HS-27A (cell line): ENCODE data around the gene MTMR12.
A peak's percentile ranks its signal among the peaks of the same experiment; 100 is the strongest.
"Not testable (repeated sequence)": the region's sequence is repeated elsewhere in the genome, so short reads cannot be mapped to it uniquely, and the experiment has no call there.

Experiments used
- DNase-seq: peaks from one replicate; pipeline ENCODE4 v3.0.0-alpha.2; 2012; ENCODE audit warnings: low read depth, missing footprints

The MTMR12 gene

DNA sequence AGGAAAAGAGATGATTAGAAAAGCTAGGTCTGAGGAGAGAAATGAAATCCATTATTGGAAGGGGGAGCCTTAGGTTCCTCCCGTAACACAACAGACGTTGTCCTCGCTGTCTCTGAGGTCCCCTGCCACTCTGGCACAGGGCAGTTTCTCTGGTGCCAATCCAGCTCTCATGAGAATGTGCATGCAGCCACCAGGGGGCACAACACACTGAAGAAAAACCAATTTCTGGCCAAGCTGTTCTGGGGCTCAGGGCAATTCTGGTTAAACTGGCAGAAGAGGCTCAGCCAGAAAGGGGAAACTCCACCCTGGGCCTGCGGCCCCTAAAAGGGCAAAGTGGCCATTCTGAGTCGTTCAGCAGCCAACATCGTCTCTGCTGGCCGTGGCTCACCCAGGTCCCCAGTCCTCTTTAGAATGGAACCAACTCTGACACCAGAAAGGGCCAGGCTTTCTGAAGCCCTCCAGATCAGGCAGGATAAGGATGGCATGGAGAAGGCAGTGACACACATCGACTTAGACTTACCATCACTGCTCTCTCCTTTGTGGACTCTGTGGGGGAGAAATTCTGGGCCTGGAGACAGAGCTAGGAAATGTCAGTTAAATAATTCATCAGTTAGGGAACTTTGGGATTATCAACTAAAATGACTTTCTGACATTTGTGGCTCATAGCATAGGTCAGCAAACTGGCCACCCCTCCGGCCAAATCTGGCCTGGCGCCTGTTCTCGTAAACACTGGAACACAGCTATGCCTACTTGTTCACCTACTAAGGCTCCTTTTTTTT, 80.1 kb downstream of the MTMR12 start:
- DNase-seq: no peak

DNA sequence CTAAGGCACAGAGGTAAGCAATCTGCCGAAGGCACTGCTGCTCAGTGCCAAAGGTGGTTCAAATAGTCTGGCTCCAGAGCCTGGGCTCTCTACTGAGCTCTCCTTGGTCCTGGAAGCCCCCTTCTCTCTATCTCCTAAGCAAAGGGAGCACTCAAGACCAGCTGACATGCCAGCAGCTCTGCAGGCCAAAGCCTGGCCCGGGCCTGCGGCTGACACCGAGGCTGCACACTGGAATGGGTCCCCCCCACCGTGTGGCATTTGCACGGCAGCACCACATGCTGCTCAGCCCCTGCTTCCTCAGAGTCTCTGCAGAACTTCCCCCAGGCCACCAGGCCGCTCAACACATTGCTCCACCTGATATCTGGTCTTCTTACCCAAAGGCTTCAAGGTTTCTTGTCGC, 80.8 kb downstream of the MTMR12 start:
- DNase-seq: no peak

DNA sequence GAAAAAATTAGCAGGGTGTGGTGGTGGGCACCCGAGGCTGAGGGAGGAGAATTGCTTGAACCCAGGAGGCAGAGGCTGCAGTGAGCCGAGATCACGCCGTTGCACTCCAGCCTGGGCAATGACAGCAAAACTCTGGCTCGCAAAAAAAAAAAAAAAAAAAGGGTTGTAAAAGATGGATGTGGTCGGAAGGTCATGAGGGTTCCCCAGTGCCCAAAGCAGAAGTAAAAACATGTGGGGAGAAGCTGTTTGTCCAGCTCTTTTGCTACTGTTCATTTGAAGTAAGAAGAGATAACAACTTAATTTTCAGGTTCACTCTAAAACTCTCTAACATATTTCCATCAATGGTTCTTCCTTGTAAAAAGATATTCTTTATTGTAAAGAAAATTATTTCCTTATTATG, 81.5 kb downstream of the MTMR12 start:
- no peak for DNase-seq

DNA sequence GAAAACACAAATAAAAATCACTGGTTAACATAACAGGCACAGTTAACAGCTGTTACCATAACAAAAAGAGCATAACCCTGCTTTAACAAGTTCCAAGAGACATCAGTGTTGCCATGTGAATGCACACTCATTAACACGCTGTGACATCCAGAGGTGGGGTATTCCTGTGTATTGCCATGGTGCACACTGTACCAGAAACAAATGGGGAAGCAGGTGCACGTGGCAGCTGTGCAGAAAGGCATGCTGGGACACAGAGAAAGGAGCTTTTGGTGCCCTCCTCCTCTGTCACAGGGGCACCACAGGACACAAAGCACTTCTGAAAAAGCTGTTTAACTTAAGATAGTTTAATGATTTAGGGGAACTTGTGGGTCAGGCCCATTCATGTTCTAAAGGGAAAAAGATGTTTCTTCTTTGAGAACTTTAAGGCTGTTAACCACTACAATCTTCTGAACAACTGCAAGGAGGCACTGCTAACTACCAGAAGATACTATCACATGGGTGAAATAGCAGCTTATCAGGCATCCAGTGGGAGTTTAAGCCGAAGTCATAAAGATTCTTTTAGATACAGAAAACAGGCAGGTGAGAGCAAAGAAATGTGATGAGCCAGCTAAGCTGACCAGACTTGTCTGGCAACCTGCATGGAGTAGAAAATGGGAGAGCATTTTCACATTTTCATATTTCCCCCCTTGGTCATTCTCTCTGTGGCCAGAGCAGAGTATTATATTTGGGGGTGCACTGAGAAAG, 82.2 kb downstream of the MTMR12 start:
- no peak for DNase-seq

DNA sequence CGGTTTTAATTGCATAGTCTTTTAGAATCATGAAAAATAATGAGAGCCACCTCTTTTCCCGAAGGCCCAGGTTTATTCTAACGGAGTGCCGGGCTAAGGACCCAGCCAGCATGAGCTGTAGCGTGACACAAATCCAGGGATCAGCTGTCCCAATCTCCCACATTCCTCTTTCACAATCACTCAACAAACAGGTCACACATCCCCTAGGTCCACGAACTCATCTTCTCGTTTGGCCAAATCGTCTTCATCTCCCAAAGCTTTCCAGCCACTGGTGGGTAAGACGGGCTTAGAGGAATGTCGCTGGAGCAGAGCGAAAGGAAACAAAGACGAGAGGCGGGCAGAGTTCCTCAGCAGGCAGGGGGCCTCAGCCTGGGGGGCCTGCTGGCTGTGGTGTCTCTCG, 83.2 kb downstream of the MTMR12 start:
- no peak for DNase-seq

DNA sequence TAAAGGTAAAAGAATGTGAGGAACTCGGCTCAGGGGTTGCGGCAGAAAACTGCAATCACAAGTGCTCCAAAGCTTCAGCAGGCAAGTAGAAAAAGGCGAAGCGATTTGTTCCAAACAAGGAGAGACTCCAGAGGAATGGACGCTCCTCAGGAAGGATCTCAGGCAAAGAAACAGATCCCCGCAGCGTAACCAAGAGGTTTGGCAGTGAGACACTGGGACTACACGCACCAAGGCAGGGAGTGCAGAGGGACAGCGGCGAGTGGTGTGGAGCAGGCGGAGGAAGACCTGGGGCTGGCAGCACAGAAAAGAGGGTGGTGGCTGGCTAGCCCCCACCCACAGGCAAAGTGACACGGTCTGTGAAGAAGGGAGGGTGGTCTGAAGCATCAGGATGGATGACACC, 83.9 kb downstream of the MTMR12 start:
- no peak for DNase-seq

DNA sequence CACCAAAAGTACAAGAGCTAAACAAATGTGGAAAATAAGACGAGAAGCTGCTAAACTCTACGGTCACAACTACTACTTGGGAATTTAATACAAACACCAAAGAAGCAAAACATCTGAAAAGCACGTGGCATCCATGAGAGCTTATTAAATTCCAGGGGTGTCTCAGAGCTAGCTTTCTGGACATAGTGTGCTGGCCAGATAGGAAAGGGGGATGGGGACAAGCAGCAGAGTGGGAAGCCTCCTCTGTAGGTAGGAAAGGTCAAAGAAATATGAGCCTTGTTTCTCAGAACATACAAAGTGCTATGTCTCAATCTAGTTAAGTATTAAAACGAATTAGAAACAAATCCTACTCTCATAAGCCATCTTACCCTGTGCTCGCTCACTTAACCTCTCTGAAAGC, 87.3 kb downstream of the MTMR12 start:
- DNase-seq: no peak

DNA sequence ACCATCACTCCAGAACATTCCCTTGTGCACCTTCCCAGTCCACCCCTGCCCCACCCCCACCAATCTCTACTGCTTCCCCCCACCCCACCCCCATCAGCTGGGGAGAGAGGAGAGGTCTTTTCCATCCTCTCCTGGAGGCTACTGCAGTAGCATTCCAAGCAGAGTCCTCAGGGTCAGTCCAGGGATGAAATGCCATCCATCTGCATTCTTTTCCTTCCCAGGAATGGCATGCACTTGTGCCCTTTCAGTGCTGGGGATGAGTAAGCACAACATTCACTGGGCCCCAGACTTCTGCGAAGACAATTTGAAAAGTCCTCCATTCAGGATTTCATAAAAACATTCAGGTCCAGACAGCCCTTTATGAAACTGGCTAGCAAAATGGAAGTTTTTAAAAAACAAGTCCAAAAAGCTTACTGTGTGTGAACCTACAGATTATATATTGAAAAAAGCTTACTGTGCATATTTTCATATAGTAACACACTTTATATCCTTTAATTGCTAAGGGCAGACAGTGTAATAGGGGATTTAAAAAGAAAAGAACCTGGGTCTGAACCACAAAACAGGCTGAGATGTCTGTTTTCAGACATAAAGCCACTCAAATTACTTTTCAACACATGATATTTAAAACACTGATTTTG, 88.6 kb downstream of the MTMR12 start:
- DNase-seq: peak; percentile 69

DNA sequence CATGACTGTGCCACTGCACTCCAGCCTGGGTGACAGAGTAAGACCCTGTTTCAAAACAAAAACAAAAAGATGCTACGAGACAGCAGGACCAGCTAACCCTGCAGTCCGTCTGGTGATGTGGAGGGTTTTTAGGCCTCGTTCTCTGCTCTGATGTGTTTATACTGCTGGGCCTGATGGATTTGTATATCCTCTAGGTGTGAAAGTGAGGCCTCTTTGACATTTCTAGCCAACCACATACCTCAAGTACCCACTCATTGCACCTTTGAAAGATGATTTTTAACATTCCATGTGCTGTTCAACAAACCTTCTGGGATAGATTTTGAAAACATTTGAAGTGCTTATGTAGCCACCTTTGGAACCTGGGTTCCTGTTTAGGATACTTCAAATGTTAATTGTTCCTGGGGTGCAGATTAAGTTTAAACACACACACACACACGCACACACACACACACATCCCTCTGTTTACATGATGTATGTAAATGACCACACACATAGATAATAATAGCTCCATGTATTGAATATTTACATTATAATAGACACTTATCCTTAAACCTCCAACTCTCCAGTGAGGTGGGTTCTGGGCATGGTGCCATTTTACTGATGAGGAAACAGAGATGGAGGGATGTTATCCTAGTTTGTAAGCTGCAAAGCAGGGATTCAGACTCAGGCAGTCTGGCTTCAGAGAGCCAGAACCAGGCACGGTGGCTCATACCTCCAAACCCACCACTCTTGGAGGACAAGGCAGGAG, 89.8 kb downstream of the MTMR12 start:
- no peak for DNase-seq

DNA sequence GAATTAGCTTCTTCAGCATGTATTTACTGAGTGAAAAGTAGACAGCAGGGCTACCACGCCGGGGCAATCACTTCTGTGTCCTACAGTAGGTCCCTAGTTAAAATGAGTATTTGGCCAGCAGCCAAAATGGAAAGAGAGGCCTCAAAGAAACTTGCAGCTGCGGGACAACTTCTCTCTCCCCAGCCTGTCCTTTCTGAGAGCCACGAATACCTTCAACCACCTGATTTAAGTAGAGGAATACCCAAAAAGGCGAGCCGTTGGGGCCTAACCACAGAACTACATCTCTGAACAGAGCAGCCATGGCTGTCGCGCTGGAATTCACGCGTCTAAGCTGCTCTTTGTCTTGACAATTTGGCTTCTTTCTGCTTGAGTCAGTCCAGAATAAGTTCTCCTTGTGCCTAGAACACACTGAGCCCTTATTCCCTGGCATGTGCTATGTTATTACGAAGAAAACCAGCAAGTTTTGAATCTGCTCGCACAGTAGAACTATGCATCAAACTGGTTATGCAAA, 94.8 kb downstream of the MTMR12 start:
- DNase-seq: no peak

DNA sequence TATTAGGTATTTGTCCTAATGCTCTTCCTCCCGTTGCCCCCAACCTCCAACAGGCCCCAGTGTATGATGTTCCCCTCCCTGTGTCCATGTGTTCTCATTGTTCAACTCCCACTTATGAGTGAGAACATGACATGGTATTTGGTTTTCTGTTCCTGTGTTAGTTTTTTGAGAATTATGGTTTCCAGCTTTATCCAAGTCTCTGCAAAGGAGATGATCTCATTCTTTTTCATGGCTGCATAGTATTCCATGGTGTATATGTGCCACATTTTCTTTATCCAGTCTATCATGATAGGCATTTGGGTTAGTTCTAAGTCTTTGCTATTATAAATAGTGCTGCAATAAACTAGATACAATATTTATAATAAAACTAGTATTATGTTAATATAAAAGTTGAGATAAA, 98.4 kb downstream of the MTMR12 start:
- DNase-seq: not testable (repeated sequence)

DNA sequence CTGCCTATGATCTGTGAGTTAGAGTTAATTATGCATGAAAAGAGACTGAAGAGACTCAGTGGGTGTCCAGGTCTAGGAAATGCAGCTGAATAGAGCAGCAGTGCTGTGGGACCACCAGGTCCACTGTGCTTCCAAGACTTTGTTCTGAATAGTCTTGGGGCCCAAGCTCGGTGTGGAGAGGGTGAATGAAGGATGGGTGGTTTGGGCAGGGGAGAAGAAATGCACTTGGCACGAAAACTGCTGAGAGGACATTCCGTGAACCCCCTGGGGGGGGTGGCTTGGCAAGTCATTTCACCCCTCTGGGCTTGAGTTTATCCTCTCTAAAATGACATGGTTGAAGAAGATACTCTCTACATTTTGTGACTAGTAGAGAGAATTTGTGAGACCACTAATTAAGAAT, 102.6 kb downstream of the MTMR12 start:
- DNase-seq: no peak

DNA sequence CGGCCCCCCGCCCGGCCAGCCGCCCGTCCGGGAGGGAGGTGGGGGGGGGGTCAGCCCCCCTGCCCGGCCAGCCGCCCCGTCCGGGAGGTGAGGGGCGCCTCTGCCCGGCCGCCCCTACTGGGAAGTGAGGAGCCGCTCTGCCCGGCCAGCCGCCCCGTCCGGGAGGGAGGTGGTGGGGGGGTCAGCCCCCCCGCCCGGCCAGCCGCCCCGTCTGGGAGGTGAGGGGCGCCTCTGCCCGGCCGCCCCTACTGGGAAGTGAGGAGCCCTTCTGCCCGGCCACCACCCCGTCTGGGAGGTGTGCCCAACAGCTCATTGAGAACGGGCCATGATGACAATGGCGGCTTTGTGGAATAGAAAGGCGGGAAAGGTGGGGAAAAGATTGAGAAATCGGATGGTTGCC, 103.9 kb downstream of the MTMR12 start:
- DNase-seq: not testable (repeated sequence)

DNA sequence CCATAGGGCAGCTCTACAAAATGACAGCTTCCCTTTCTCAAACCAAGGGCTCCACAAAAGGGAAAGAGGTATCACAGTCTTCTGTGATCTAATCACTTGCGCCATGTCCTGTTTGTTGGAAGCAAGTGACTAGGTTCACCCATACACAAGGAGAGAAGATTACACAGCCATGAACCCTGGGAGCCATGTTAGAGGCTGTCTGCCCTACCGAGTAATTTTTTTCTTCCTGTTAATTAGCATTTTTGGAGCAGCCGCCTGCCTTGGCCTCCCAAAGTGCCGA, 105.4 kb downstream of the MTMR12 start:
- no peak for DNase-seq

DNA sequence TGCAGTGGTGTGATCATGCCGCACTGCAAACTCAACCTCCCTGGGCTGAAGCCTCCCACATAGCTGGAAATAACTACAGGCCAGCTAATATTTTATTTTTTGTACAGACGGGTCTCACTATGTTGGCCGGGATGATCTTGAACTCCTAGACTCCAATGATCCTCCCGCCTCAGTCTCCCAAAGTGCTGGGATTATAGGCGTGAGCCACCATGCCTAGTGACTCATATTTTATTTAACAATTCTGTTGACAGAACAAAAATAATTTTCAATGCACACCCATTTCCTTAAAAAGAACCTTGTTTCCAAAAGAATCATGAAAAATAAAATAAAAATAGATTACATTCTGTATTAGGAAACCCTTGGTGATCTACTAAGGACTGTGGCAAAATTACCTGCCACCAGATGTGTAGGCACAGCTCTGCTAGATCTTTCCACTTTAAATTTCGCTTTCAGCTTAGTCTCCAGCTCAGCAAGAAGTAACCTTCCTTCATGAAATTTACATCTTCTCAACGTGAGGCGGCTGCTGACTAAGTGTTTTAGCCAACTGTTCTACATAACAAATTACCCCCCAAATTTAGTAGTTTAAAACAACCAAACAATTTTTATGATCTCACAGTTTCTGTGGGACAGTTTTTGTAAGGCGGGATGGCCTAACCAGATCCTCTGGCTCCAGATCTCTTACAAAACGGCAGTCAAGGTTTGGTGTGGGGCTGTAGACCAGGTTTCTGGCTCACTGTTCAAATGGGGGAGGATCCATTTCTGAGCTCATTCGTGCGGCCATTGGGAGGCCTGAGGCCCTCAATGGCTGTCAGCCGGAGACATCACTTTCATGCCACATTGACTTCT, 106.0 kb downstream of the MTMR12 start:
- DNase-seq: no peak

DNA sequence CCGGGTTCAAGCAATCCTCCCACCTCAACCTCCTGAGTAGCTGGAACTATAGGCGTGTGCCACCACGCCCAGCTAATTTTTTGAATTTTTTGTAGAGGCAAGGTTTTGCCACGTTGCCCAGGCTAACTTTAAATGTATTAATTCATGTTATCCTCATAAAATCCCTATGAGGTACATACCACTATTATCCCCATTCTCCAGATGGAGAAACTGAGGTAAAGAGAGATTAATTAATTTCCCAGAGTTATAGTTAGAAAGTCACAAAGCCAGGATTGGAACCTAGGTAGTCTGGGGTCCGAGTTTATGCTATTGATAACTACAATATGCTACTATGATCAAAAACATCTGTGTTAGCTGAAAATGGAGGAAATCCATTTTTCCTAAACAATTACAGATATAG, 106.7 kb downstream of the MTMR12 start:
- no peak for DNase-seq

DNA sequence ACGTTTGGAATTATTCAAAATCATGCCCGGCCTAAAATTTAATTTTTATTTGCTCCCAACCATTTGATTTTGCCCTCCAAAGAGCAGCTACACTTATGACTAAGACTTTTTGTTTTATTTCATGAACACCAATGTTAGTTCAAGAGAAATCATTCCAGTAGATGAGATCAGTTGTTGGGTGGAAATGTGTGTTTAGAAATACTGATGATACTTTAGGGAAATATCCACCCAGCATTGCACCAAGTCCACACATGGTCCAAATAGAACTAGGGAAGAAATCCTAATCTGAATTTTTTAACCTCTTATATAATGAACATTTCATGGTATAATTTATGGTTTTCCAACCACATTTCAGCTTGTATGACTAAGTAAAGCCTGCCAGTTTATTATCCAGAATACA, 110.3 kb downstream of the MTMR12 start:
- no peak for DNase-seq

DNA sequence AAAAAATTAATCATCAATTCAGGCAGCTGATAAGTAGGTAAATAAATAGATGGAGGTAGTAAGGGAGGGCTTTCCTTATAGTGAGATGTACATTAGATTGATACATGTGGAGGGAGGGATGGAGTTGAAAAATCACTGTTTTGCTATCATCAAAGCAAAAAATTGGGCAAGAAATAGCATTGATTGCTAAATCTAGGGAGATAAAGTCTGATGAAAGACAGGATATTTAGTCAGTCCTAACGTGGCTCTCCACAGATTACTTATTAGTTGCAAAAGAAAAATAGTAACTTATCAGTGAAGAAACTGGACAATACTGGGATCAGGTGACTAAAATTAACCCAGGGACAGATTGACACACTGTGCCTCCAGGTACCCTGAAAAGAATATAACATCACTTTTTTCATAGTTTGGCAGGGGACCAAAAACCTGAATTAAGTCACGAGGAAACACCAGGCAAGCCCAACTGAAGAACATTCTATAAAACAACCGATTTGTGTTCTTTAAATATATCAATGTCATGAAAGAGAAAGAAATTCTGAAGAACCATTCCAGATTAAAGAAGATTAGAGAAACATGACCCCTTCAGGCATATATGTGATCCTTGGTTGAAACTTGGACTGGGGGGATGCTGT, 111.5 kb downstream of the MTMR12 start:
- DNase-seq: no peak

DNA sequence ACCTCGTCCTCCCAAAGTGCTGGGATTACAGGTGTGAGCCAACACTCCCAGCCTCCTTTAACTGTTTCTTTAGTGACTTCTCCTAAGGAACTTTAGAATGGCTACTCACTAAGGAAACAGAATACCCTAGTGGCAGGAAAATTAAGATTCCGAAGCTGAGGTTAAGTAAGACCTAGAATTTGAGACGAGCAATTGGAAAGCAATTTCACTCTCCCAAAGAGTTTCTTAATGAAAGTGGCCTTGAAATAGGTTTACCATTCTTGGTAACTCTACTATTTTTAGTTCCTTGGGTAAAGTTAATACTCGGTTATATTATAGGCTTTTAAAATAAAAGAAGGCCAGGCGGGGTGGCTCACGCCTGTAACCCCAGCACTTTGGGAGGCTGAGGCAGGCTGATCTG, 115.7 kb downstream of the MTMR12 start:
- DNase-seq: no peak

DNA sequence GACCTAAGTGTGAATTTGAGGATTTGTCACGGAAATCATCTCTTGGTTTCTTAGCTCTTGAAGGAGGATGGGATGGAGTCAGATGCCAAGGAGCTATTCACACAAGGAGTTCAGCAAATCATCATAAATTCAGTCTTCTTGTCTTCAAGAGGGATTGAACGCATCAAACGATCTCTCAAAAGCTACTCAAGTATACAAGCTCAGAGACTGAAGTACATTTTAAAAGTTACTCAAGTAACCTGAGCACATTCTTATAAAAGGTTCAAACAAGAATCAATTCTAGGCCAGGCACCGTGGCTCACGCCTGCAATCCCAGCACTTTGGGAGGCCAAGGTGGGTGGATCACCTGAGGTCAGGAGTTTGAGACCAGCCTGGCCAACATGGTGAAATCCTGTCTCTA, 117.5 kb downstream of the MTMR12 start:
- no peak for DNase-seq

DNA sequence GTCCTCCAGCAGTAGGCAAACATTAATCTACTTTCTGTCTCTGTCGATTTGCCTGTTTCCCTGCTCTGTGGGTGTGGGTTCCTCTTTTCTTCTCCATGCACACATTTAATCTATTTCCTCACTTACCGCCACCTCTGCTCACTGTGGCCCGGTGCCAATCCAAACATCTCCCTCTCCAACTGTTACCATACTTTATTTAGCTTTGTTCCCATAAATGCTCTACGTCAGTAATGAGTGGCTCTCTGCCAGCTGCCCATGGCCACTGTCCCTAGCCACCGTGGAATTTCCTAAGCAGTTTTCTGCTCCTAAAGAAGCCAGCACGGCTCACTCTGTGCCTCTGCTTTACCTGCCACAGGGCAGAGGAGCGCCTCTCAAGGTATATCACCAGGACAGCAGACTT, 119.1 kb downstream of the MTMR12 start:
- peak; percentile 50 for DNase-seq
